ENCODE results near the gene SGMS1. TPM values are rescaled to one million over a fixed set of nuclear protein-coding genes. Genes with fewer than 3 reads are reported as not detected.

Gene SGMS1
- total RNA-seq, 1 experiment from 2014 or later, result 20.4 TPM

GRCh38 chr10:50540826-50541122 lies 83.0 kb downstream of the SGMS1 start:
- WGBS (ENCODE audit: extremely low coverage, insufficient read length, low lambda C conversion rate), result no CpG with 5 or more reads among the region's 1 CpG
- Histone ChIP-seq H3K23me2 (ENCODE audit: insufficient read length, low read depth, low read length, poor library complexity, severe bottlenecking) (no peaks in the 10 kb centered on the region), H3K18ac (ENCODE audit: insufficient read length, low read depth, low read length) (no peak overlapping the region), H3K4ac (ENCODE audit: low read depth, low read length) (no peak overlapping the region), H4K5ac (ENCODE audit: insufficient read length, low read depth, low read length) (no peak overlapping the region), H2BK12ac (ENCODE audit: insufficient read length, low read depth, low read length) (no peak overlapping the region), H3K79me2 (ENCODE audit: insufficient read depth, low read length) (no peaks in the 10 kb centered on the region), H3K4me2 (ENCODE audit: insufficient read depth, insufficient read length, low read length) (no peak overlapping the region), H3K14ac (ENCODE audit: insufficient read depth, low read length) (no peak overlapping the region), H3K56ac (ENCODE audit: insufficient read length, low read depth, low read length) (no peak overlapping the region), H3K27ac (ENCODE audit: insufficient read length, low read depth, low read length) (no peak overlapping the region), H3K9me3 (ENCODE audit: control insufficient read depth, low read depth, low read length) (no peaks in the 10 kb centered on the region), H4K91ac (ENCODE audit: insufficient read length, low read depth, low read length) (no peak overlapping the region), H2AK5ac (ENCODE audit: insufficient read length, low read length) (no peak overlapping the region), H3K23ac (ENCODE audit: insufficient read length, low read depth, low read length) (no peak overlapping the region), H3K79me1 (ENCODE audit: insufficient read depth, low read depth, low read length, poor library complexity, severe bottlenecking) (no peaks in the 10 kb centered on the region), H3T11ph (ENCODE audit: low read length) (no peak overlapping the region), H3K4me1 (ENCODE audit: insufficient read depth, low read length) (peaks cover 8% of the 10 kb centered on the region; the same call in 1 of the 2 replicates), H2BK15ac (ENCODE audit: low read depth, low read length) (no peak overlapping the region), H4K8ac (replicated peaks; ENCODE audit: insufficient read length, low read depth, low read length) (no peak overlapping the region), H3K27me3 (ENCODE audit: insufficient read depth, low read length) (no peaks in the 10 kb centered on the region), H2BK20ac (ENCODE audit: low read depth, low read length, poor library complexity, severe bottlenecking) (no peak overlapping the region), H4K20me1 (ENCODE audit: control insufficient read depth, insufficient read depth, insufficient read length) (no peaks in the 10 kb centered on the region), H2AFZ (ENCODE audit: low read length) (no peak overlapping the region), H2BK120ac (ENCODE audit: low read depth, low read length, poor library complexity, severe bottlenecking) (no peak overlapping the region), H2BK5ac (ENCODE audit: insufficient read length, low read length) (no peak overlapping the region), H3K9ac (ENCODE audit: extremely low read depth, insufficient read length, low read length) (no peak overlapping the region)
- Mint-ChIP-seq H3K27me3 (ENCODE audit: low read depth) (no peaks in the 10 kb centered on the region), H3K27ac (no peak overlapping the region; a peak in 2 of 7 replicates), H3K36me3 (ENCODE audit: insufficient read depth in 1 of 3, low read depth in 3 of 3) (no peaks in the 10 kb centered on the region), H3K4me1 (peaks cover 26 to 31% of the 10 kb centered on the region in 2 experiments), H3K4me3 (no peak overlapping the region), H3K9me3 (no peaks in the 10 kb centered on the region)
- DNase-seq, result no peak
- no peak for TF ChIP-seq CTCF (conservative IDR thresholded peaks at IDR 0.05)
